Endodermal cell (in vitro differentiated cells): Measurements from ENCODE around the gene NDUFAF8. TPM values are rescaled to one million over a fixed set of nuclear protein-coding genes. Genes with fewer than 3 reads are reported as not detected.

Source experiments
- DNase-seq: peaks from one replicate; pipeline ENCODE4 v3.0.0-alpha.2; 2017
- H3K27ac ChIP-seq: 2 replicates; pipeline ENCODE4 v1.5.1; 2013; ENCODE audit warnings: mild to moderate bottlenecking, low read depth, low read length, moderate library complexity
- H3K27me3 ChIP-seq: 2 replicates; pipeline ENCODE4 v1.6.1; 2013; ENCODE audit warnings: mild to moderate bottlenecking, low read length, moderate library complexity; ENCODE audit not compliant: insufficient read depth, control insufficient read depth, poor library complexity, severe bottlenecking
- H3K36me3 ChIP-seq: 2 replicates; pipeline ENCODE4 v1.7.0; 2013; ENCODE audit warnings: mild to moderate bottlenecking, low read length, moderate library complexity; ENCODE audit not compliant: control insufficient read depth, insufficient read depth
- H3K4me1 ChIP-seq: one replicate; pipeline ENCODE4 v1.7.0; 2013; ENCODE audit warnings: low read length; ENCODE audit not compliant: control insufficient read depth, insufficient read depth
- H3K4me3 ChIP-seq: 2 replicates; pipeline ENCODE4 v1.5.1; 2013; ENCODE audit warnings: mild to moderate bottlenecking, low read length, moderate library complexity
- H3K9ac ChIP-seq: 2 replicates; pipeline ENCODE4 v1.6.1; 2013; ENCODE audit warnings: mild to moderate bottlenecking, low read length, moderate library complexity; ENCODE audit not compliant: poor library complexity, severe bottlenecking; ENCODE audit errors: extremely low read depth
- H3K9me3 ChIP-seq: 2 replicates; pipeline ENCODE4 v1.6.1; 2013; ENCODE audit warnings: mild to moderate bottlenecking, low read length, moderate library complexity; ENCODE audit not compliant: control insufficient read depth
- H3K27ac Mint-ChIP-seq: 2 replicates; pipeline ENCODE4 v1.8.0; 2020; ENCODE audit warnings: mixed read lengths
- H3K27me3 Mint-ChIP-seq: 2 replicates; pipeline ENCODE4 v1.8.0; 2021; ENCODE audit warnings: mild to moderate bottlenecking, mixed read lengths; ENCODE audit not compliant: insufficient read depth
- H3K36me3 Mint-ChIP-seq: 2 replicates; pipeline ENCODE4 v1.8.0; 2020; ENCODE audit warnings: low read depth, mixed read lengths
- H3K4me1 Mint-ChIP-seq: 2 replicates; pipeline ENCODE4 v1.8.0; 2020; ENCODE audit warnings: mixed read lengths
- H3K4me3 Mint-ChIP-seq: 2 replicates; pipeline ENCODE4 v1.8.0; 2020; ENCODE audit warnings: mild to moderate bottlenecking, moderate library complexity, mixed read lengths
- H3K9me3 Mint-ChIP-seq: 2 replicates; pipeline ENCODE4 v1.8.0; 2020; ENCODE audit warnings: mild to moderate bottlenecking, mixed read lengths
- WGBS, 2 experiments: methylation state at CpG; one replicate each; pipeline versions ENCODE4 v1.1.5 to v1.1.7; 2013; ENCODE audit warnings: missing lambda C conversion rate in 2 of 2, mixed read lengths in 1 of 2; ENCODE audit not compliant: insufficient coverage in 1 of 2, insufficient read length in 1 of 2; 5-methylcytosine and 5-hydroxymethylcytosine counted together
- total RNA-seq, 2 donors: library from RNA; stranded (reverse); fragmentation: NEBNext Ultra II Directional in 1 of 2; extraction: Animal tissue kit (Norgen Biotek cat#: 25700) in 1 of 2; gene quantifications; 2 replicates in 1 of 2; 3 replicates in 1 of 2; pipeline ENCODE4 v1.2.1, GENCODE V29; 2021
- TF ChIP-seq, protein P1 (sequence below): fragments of 200-600 bp; sonication (generic); conservative IDR thresholded peaks from 2 replicates; pipeline ENCODE4 v1.5.0; 2021; ENCODE audit warnings: antibody characterized with exemption, mild to moderate bottlenecking

NDUFAF8 gene
- total RNA-seq, 2 donors from 2014 or later = 42.7 to 48.7 TPM

- Histone ChIP-seq H3K4me3 (no peak overlapping the region), H3K9me3 (no peaks in the 10 kb centered on the region), H3K9ac (no peak overlapping the region), H3K27ac (no peak overlapping the region), H3K36me3 (peaks cover 3% of the 10 kb centered on the region), H3K4me1 (no peaks in the 10 kb centered on the region), H3K27me3 (no peaks in the 10 kb centered on the region)
- WGBS, 2 experiments = 93 to 97% methylated on average over 16 to 27 of the region's 27 CpGs
- no peaks in the 10 kb centered on the region for H3K9me3 Mint-ChIP-seq
- DNase-seq = peak; percentile 81
- H3K4me3 Mint-ChIP-seq = no peak overlapping the region
- no peak overlapping the region for H3K27ac Mint-ChIP-seq
- TF ChIP-seq, protein P1, sequence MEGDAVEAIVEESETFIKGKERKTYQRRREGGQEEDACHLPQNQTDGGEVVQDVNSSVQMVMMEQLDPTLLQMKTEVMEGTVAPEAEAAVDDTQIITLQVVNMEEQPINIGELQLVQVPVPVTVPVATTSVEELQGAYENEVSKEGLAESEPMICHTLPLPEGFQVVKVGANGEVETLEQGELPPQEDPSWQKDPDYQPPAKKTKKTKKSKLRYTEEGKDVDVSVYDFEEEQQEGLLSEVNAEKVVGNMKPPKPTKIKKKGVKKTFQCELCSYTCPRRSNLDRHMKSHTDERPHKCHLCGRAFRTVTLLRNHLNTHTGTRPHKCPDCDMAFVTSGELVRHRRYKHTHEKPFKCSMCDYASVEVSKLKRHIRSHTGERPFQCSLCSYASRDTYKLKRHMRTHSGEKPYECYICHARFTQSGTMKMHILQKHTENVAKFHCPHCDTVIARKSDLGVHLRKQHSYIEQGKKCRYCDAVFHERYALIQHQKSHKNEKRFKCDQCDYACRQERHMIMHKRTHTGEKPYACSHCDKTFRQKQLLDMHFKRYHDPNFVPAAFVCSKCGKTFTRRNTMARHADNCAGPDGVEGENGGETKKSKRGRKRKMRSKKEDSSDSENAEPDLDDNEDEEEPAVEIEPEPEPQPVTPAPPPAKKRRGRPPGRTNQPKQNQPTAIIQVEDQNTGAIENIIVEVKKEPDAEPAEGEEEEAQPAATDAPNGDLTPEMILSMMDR = peak; percentile 70
- H3K4me1 Mint-ChIP-seq = no peaks in the 10 kb centered on the region
- no peaks in the 10 kb centered on the region for H3K27me3 Mint-ChIP-seq
- H3K36me3 Mint-ChIP-seq = peaks cover 19% of the 10 kb centered on the region
Observed at GRCh38 chr17:81200695-81201580, 38.2 kb upstream of the NDUFAF8 start.

- no peaks in the 10 kb centered on the region for H3K9me3 Mint-ChIP-seq
- H3K27ac ChIP-seq = no peak overlapping the region
- no peak overlapping the region for H3K4me3 Mint-ChIP-seq
- no peak overlapping the region for H3K27ac Mint-ChIP-seq
- H3K4me1 Mint-ChIP-seq = no peaks in the 10 kb centered on the region
- H3K27me3 ChIP-seq = no peaks in the 10 kb centered on the region
- no peaks in the 10 kb centered on the region for H3K4me1 ChIP-seq
- no peak for DNase-seq
- peaks cover 19% of the 10 kb centered on the region for H3K36me3 Mint-ChIP-seq
- H3K27me3 Mint-ChIP-seq = no peaks in the 10 kb centered on the region
- H3K4me3 ChIP-seq = no peak overlapping the region
- H3K9ac ChIP-seq = no peak overlapping the region
- H3K36me3 ChIP-seq = peaks cover 3% of the 10 kb centered on the region
- H3K9me3 ChIP-seq = no peaks in the 10 kb centered on the region
- TF ChIP-seq, protein P1 = no peak
- WGBS, 2 experiments = 96 to 100% methylated on average over 5 to 10 of the region's 10 CpGs
Observed at GRCh38 chr17:81202318-81202717, 36.8 kb upstream of the NDUFAF8 start.

GRCh38 chr17:81203136-81203535, 36.0 kb upstream of the NDUFAF8 start:
- Histone ChIP-seq H3K36me3 (peaks cover 3% of the 10 kb centered on the region), H3K9me3 (no peaks in the 10 kb centered on the region), H3K4me3 (no peak overlapping the region), H3K27me3 (no peaks in the 10 kb centered on the region), H3K9ac (no peak overlapping the region), H3K27ac (no peak overlapping the region), H3K4me1 (no peaks in the 10 kb centered on the region)
- Mint-ChIP-seq H3K4me1 (no peaks in the 10 kb centered on the region), H3K9me3 (no peaks in the 10 kb centered on the region), H3K4me3 (no peak overlapping the region), H3K27ac (no peak overlapping the region), H3K27me3 (no peaks in the 10 kb centered on the region), H3K36me3 (peaks cover 16% of the 10 kb centered on the region)
- DNase-seq = no peak
- TF ChIP-seq, protein P1 = no peak
- 96 to 97% methylated on average over 18 to 20 of the region's 20 CpGs for WGBS, 2 experiments
